GM13977 (cell line): Measurements from ENCODE around the gene MUCL3.

Experiments
- DNase-seq: peaks from one replicate; pipeline ENCODE4 v3.0.0; 2012; ENCODE audit warnings: low spot score
- in situ Hi-C: fragments of 300-500 bp; cut with MboI; formaldehyde crosslinking; loops from one replicate; pipeline ENCODE4 v1.12.0; 2022; ENCODE audit warnings: low sequenced_read_pairs, low pct_unique_long_range_greater_than_20kb, mixed read lengths, inconsistent platforms; ENCODE audit not compliant: unreplicated experiment
- TF ChIP-seq, protein P1 (sequence below): IDR thresholded peaks from 2 replicates; pipeline ENCODE4 v1.5.1; 2012; ENCODE audit warnings: mild to moderate bottlenecking, control low read depth; ENCODE audit not compliant: insufficient read depth; ENCODE audit errors: extremely low read depth, missing control alignments

The MUCL3 gene

DNA sequence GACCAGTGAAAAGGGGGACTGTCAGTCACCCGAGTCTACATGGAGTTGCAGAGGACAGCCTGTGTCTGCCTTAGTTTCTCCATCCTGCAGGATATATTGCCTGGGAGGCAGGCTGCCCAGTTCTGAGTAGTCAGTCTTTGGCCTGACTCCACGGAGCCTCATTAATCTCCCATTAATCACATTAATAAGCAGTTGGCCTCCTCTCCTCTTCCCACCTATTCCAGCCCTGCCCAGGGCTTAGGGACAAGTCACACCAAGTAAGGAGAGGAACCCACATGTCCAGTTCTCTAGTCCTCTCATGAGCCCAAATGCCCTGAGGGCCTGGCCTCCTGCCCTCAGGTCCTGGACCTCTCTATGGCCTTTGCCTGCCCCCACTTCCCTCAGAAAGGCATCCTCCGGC, 1.3 kb upstream of the MUCL3 start:
- DNase-seq: no peak
- in situ Hi-C loops: no loop called here
- TF ChIP-seq, protein P1, sequence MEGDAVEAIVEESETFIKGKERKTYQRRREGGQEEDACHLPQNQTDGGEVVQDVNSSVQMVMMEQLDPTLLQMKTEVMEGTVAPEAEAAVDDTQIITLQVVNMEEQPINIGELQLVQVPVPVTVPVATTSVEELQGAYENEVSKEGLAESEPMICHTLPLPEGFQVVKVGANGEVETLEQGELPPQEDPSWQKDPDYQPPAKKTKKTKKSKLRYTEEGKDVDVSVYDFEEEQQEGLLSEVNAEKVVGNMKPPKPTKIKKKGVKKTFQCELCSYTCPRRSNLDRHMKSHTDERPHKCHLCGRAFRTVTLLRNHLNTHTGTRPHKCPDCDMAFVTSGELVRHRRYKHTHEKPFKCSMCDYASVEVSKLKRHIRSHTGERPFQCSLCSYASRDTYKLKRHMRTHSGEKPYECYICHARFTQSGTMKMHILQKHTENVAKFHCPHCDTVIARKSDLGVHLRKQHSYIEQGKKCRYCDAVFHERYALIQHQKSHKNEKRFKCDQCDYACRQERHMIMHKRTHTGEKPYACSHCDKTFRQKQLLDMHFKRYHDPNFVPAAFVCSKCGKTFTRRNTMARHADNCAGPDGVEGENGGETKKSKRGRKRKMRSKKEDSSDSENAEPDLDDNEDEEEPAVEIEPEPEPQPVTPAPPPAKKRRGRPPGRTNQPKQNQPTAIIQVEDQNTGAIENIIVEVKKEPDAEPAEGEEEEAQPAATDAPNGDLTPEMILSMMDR: no peak

DNA sequence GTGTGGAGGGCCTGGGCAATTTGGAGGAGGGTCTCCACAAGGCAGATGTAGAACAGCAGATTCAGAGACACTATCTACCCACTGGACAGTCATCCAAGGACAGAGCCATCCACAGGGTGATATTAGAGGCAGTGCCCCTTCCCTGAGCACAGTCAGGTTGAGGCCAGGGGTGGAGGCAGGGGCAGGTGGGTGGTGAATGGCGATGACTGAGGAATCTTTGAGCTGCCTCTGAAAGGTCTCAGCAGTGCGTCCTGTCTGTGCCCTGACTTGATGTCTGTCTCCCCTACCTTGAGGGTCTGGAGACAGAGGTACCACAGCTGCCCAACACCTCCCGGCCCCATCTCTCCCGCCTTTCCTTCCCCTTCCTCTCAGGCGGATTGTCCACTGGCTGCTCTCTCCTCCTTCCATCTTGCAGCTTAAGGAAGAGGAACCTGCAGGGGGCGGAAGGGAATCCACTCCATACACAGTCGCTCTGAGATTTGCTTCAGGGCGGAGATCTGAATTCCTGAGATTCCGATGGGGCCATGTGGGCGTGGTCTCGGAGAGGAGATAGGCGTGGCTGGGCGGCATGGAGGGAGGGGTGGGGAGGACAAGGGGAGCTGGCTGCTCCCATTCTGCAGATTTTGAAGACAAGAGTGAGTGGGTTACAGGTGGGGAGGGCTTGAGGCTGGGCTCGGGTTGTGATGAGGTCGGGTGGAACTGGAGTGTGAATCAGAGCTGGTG, 1.7 kb downstream of the MUCL3 start:
- TF ChIP-seq, protein P1: no peak
- in situ Hi-C loops: no loop called here
- DNase-seq: no peak

DNA sequence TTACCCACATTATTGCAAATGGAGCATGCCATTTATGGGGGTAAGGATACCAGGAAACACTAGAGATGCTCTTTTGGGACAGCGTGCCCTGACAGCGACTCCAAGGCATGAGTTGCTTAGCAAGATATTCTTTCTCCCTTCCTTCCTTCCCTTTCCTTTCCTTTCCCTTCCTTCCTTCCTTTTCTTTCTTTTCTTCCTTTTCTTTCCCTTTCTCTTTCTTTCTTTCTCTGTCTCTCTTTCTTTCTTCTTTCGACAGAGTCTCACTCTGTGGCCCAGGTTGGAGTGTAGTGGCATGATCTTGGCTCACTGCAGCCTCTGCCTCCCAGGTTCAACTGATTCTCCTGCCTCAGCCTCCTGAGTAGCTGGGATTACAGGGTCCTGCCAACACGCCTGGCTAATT, 3.3 kb downstream of the MUCL3 start:
- no peak for DNase-seq
- in situ Hi-C loops: no loop called here
- TF ChIP-seq, protein P1: no peak

DNA sequence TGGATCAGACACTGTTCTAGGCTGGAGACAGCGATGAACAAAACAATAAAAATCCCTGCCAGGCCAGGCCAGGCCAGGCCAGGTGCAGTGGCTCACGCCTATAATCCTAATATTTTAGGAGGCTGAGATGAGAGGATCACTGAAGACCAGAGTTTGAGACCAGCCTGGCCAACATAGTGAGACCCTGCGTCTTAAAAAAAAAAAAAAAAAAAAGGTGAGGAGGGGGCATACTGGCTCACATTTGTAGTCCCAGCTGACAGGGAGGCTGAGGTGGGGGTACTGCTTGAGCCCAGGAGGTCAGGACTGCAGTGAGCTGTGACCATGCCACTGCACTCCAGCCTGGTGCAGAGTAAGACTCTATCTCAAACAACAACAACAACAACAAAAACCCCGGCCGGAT, 4.5 kb downstream of the MUCL3 start:
- TF ChIP-seq, protein P1: no peak
- in situ Hi-C loops: no loop called here
- DNase-seq: no peak

DNA sequence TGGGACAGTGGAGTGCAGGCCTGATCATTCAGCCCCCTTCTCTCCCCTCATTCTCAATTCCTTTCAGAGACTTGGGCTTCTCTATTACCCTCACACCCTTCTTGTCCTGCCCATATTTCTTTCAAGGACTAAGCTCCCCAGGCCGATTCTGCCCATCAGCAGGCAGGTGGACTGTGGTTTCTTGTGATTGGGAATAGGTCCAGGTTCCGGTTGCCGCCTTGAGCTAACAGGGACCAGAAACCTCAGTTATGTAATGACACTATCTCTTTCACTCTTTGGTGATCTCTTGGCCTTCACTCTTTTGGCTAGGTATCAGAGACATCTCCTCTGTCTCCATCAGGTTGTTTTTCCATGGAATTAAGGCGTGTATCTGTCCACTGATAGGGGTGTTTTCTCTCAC, 6.5 kb downstream of the MUCL3 start:
- TF ChIP-seq, protein P1: no peak
- in situ Hi-C loops: no loop called here

DNA sequence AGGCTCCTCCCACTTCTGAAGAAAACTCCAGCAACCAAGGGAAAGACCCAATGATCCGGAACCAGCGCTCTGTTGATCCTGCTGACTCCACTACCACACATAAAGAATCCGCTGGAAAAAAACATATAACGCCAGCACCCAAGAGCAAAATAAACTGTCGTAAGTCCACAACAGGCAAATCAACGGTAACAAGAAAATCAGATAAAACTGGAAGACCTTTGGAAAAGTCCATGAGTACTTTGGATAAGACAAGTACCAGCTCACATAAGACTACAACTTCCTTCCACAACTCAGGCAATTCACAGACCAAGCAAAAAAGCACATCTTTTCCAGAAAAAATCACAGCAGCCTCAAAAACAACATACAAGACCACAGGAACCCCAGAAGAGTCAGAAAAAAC, 8.0 kb downstream of the MUCL3 start:
- in situ Hi-C loops: no loop called here
- DNase-seq: no peak

More for the DNA sequence above, 6.5 kb downstream of the MUCL3 start:
- DNase-seq: no peak

More for the DNA sequence above, 8.0 kb downstream of the MUCL3 start:
- TF ChIP-seq, protein P1: no peak
